HepG2 (cell line): ENCODE measurements around the gene ZNF48. TPM values are rescaled to one million over a fixed set of nuclear protein-coding genes. Genes with fewer than 3 reads are reported as not detected.

Source experiments
- CHD4 ChIP-seq: fragments of 200-600 bp; sonication (generic); IDR thresholded peaks from 2 replicates; pipeline ENCODE4 v1.7.0; 2017; ENCODE audit warnings: mild to moderate bottlenecking, low read length, borderline replicate concordance
- E2F2 ChIP-seq: sonication (generic); formaldehyde crosslinking; IDR thresholded peaks from 2 replicates; pipeline ENCODE4 v1.4.0; 2020; ENCODE audit warnings: missing genetic modification reagents, borderline replicate concordance
- FLYWCH1 ChIP-seq: sonication (generic); formaldehyde crosslinking; IDR thresholded peaks from 2 replicates; pipeline ENCODE4 v1.8.1; 2023; ENCODE audit warnings: mild to moderate bottlenecking, missing genetic modification reagents
- FOSL1 ChIP-seq: sonication (generic); formaldehyde crosslinking; IDR thresholded peaks from 2 replicates; pipeline ENCODE4 v1.9.0; 2021; ENCODE audit warnings: missing genetic modification reagents, borderline replicate concordance
- HMGA1 ChIP-seq: sonication (generic); formaldehyde crosslinking; conservative IDR thresholded peaks from 2 replicates; pipeline ENCODE4 v1.4.0; 2020; ENCODE audit warnings: missing genetic modification reagents
- KDM5B ChIP-seq: sonication (generic); formaldehyde crosslinking; IDR thresholded peaks from 2 replicates; pipeline ENCODE4 v1.4.0; 2020; ENCODE audit warnings: missing genetic modification reagents, mild to moderate bottlenecking, borderline replicate concordance
- NCOA2 ChIP-seq: sonication (generic); formaldehyde crosslinking; IDR thresholded peaks from 2 replicates; pipeline ENCODE4 v1.8.0; 2022; ENCODE audit warnings: inconsistent platforms
- NCOA5 ChIP-seq: sonication (generic); formaldehyde crosslinking; IDR thresholded peaks from 2 replicates; pipeline ENCODE4 v1.4.0; 2020; ENCODE audit warnings: missing genetic modification reagents
- NONO ChIP-seq, 2 experiments: fragments of 450-650 bp in 1 of 2; sonication (generic) in 1 of 2; formaldehyde crosslinking in 1 of 2; IDR thresholded peaks in 1 of 2; conservative IDR thresholded peaks in 1 of 2; 2 replicates each; pipeline versions ENCODE4 v1.6.1 to v1.8.0; 2017 to 2022; ENCODE audit warnings: mild to moderate bottlenecking in 1 of 2, missing genetic modification reagents in 1 of 2, moderate library complexity in 1 of 2
- PHF5A ChIP-seq: IDR thresholded peaks from one replicate; pipeline ENCODE4 v1.6.1; 2018; ENCODE audit warnings: low read depth, missing genetic modification reagents; ENCODE audit not compliant: unreplicated experiment
- PHF8 ChIP-seq: sonication (generic); formaldehyde crosslinking; IDR thresholded peaks from 2 replicates; pipeline ENCODE4 v1.5.0; 2020; ENCODE audit warnings: missing genetic modification reagents
- SRSF9 ChIP-seq: fragments of 200-400 bp; formaldehyde crosslinking; IDR thresholded peaks from 2 replicates; pipeline ENCODE4 v1.6.1; 2018; ENCODE audit warnings: borderline replicate concordance, mild to moderate bottlenecking, low read depth, low read length; ENCODE audit not compliant: insufficient read depth, poor library complexity, severe bottlenecking
- TBX2 ChIP-seq: sonication (generic); formaldehyde crosslinking; IDR thresholded peaks from 2 replicates; pipeline ENCODE4 v1.5.0; 2020; ENCODE audit warnings: missing genetic modification reagents, mild to moderate bottlenecking, borderline replicate concordance
- USF2 ChIP-seq, 2 experiments: sonication (generic) in 1 of 2; formaldehyde crosslinking in 1 of 2; IDR thresholded peaks; 2 replicates each; pipeline versions ENCODE4 v1.5.1 to v1.6.1; 2011 to 2020; ENCODE audit warnings: borderline replicate concordance in 1 of 2, low read depth in 1 of 2, low read length in 1 of 2, mild to moderate bottlenecking in 1 of 2, missing genetic modification reagents in 1 of 2, moderate library complexity in 1 of 2
- ZBTB34 ChIP-seq: sonication (generic); formaldehyde crosslinking; IDR thresholded peaks from 2 replicates; pipeline ENCODE4 v1.8.0; 2022; ENCODE audit warnings: mild to moderate bottlenecking, missing genetic modification reagents
- ZNF282 ChIP-seq: fragments of 450-650 bp; IDR thresholded peaks from 2 replicates; pipeline ENCODE4 v1.6.1; 2018; ENCODE audit not compliant: partially characterized antibody
- ZNF513 ChIP-seq: sonication (generic); formaldehyde crosslinking; conservative IDR thresholded peaks from 2 replicates; pipeline ENCODE4 v1.5.0; 2020; ENCODE audit warnings: missing genetic modification reagents
- ZNF552 ChIP-seq: sonication (generic); formaldehyde crosslinking; IDR thresholded peaks from 2 replicates; pipeline ENCODE4 v1.9.0; 2022; ENCODE audit warnings: missing genetic modification reagents, mild to moderate bottlenecking, borderline replicate concordance
- ZSCAN29 ChIP-seq: sonication (generic); formaldehyde crosslinking; conservative IDR thresholded peaks from 2 replicates; pipeline ENCODE4 v1.4.0; 2020; ENCODE audit warnings: mild to moderate bottlenecking, missing genetic modification reagents
- polyA plus RNA-seq, 8 experiments: library from polyadenylated mRNA; depleted of rRNA in 3 of 8; stranded (reverse) in 7 of 8; unstranded in 1 of 8; fragments of >200 nt; fragmentation: Illumina TruSeq in 4 of 8; extraction: Trizol in 4 of 8; gene quantifications; 2 replicates each; pipeline versions ENCODE4 v1.2.1 to v1.2.3, GENCODE V29; 2011 to 2016; ENCODE audit warnings: low read depth in 4 of 8, missing spikeins in 1 of 8, mixed read lengths in 1 of 8; ENCODE audit not compliant: insufficient read depth in 1 of 8
- total RNA-seq, 5 experiments: library from RNA; depleted of rRNA; stranded (reverse); fragments of >200 nt; fragmentation: Illumina TruSeq; extraction: Trizol; gene quantifications; 2 replicates each; pipeline ENCODE4 v1.2.3, GENCODE V29; 2016; ENCODE audit warnings: low read depth in 1 of 5
- TF ChIP-seq, protein P1 (sequence below): sonication (generic); formaldehyde crosslinking; IDR thresholded peaks from 2 replicates; pipeline ENCODE4 v1.4.0; 2020; ENCODE audit warnings: mild to moderate bottlenecking, missing genetic modification reagents

Gene ZNF48
- total and polyA plus RNA-seq, 2 of the 13 experiments (the other 11 are each of a cell fraction or from before 2014, with no cell fraction given) = 9.9 to 12.3 TPM

DNA sequence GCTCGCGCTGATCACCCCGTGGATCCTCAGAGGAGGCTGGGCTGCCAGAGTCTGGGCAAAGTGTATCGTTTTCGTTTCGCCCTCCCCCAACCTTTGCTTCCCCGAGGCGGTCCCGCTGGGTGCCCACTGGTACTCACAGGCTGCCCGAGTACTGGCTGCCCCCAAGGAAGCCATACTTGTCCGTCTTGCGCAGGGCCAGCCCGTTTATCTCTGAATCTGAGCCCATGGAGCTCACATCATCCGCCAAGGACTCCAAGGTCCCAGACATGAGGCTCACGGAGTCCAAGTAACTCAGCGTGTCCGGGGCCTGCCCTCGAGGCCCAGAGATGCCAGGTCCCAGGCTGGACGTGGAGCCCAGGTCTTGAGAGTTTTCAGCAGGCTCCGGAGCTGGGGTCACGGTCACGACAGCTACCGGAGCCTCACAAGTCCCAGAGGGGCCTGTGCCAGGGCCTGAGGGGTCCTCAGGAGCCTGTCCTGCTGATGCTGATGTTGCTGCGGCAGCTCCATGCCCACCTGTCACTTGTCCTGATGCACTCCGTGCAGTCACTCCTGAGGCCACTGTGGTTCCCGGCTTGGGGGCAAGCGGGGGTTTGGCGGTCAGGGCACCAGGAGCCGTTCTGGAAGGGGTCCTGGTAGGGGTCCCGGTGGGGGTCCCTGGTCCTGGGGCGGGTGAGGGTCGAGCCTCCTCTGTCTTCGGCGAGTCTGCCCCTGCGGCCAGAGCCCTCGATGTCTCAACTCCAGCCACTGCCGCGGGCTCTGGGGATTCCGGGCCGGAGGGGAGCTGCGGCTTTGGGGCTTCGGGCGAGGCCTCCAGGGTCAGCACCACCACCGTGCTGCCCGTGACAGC is 25.9 kb upstream of the ZNF48 start (continued):
- TF ChIP-seq ZNF552 (CRISPR knock-in tag) (no peak), HMGA1 (CRISPR knock-in tag) (no peak), PHF8 (CRISPR knock-in tag) (peak; percentile 33; the same call in 1 of the 2 replicates), SRSF9 (no peak), ZBTB34 (CRISPR knock-in tag) (no peak), PHF5A (no peak), NCOA2 (CRISPR knock-in tag) (no peak), KDM5B (CRISPR knock-in tag) (peak; percentile 39; the same call in 1 of the 2 replicates), FLYWCH1 (no peak), ZSCAN29 (CRISPR knock-in tag) (0 out of 2 replicates have a peak, but pooled peaks have one; percentile 28), ZNF282 (no peak), USF2 (IDR thresholded peaks at IDR 0.05; ENCODE audit: low read depth, low read length) (no peak), USF2 (CRISPR knock-in tag; IDR thresholded peaks at IDR 0.05; ENCODE audit: borderline replicate concordance) (no peak), NONO (IDR thresholded peaks at IDR 0.05) (no peak), NONO (CRISPR knock-in tag; conservative IDR thresholded peaks at IDR 0.05) (0 out of 2 replicates have a peak, but pooled peaks have one; percentile 25), NCOA5 (CRISPR knock-in tag) (no peak), CHD4 (no peak), FOSL1 (CRISPR knock-in tag) (no peak), TBX2 (CRISPR knock-in tag) (peak; percentile 33; the same call in 1 of the 2 replicates), E2F2 (CRISPR knock-in tag) (no peak), ZNF513 (CRISPR knock-in tag) (no peak)
- TF ChIP-seq, protein P1, sequence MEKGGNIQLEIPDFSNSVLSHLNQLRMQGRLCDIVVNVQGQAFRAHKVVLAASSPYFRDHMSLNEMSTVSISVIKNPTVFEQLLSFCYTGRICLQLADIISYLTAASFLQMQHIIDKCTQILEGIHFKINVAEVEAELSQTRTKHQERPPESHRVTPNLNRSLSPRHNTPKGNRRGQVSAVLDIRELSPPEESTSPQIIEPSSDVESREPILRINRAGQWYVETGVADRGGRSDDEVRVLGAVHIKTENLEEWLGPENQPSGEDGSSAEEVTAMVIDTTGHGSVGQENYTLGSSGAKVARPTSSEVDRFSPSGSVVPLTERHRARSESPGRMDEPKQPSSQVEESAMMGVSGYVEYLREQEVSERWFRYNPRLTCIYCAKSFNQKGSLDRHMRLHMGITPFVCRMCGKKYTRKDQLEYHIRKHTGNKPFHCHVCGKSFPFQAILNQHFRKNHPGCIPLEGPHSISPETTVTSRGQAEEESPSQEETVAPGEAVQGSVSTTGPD = no peak
